ENCODE results near the gene DIP2B.
A peak's percentile ranks its signal among the peaks of the same experiment; 100 is the strongest.

The DIP2B gene

GRCh38 chr12:50555471-50555885, 50.7 kb downstream of the DIP2B start:
- peak; percentile 36 to 38 for DNase-seq

GRCh38 chr12:50556273-50556672, 51.5 kb downstream of the DIP2B start:
- no peak for DNase-seq

GRCh38 chr12:50556796-50557195, 52.0 kb downstream of the DIP2B start:
- peak in 1 of 2 donors; percentile 36 for DNase-seq

- no peak for DNase-seq
Measured at GRCh38 chr12:50557421-50557820, 52.6 kb downstream of the DIP2B start.

GRCh38 chr12:50558970-50559369, 54.2 kb downstream of the DIP2B start:
- no peak for DNase-seq

GRCh38 chr12:50562520-50563433, 58.0 kb downstream of the DIP2B start:
- no peak for DNase-seq

- DNase-seq = no peak
Measured at GRCh38 chr12:50563434-50563787, 58.6 kb downstream of the DIP2B start.

- no peak for DNase-seq
Measured at GRCh38 chr12:50564237-50564947, 59.6 kb downstream of the DIP2B start.

GRCh38 chr12:50564948-50565297, 60.1 kb downstream of the DIP2B start:
- DNase-seq = no peak

- no peak for DNase-seq
Measured at GRCh38 chr12:50566066-50566465, 61.3 kb downstream of the DIP2B start.

- no peak for DNase-seq
Measured at GRCh38 chr12:50567926-50568325, 63.1 kb downstream of the DIP2B start.

GRCh38 chr12:50568338-50569091, 63.7 kb downstream of the DIP2B start:
- no peak for DNase-seq

- no peak for DNase-seq
Measured at GRCh38 chr12:50569321-50569720, 64.5 kb downstream of the DIP2B start.

GRCh38 chr12:50569876-50570275, 65.1 kb downstream of the DIP2B start:
- DNase-seq = no peak

GRCh38 chr12:50571786-50572185, 67.0 kb downstream of the DIP2B start:
- no peak for DNase-seq

- DNase-seq = no peak
Measured at GRCh38 chr12:50572287-50572686, 67.5 kb downstream of the DIP2B start.

- no peak for DNase-seq
Measured at GRCh38 chr12:50572760-50573159, 68.0 kb downstream of the DIP2B start.

GRCh38 chr12:50573271-50573670, 68.5 kb downstream of the DIP2B start:
- no peak for DNase-seq

GRCh38 chr12:50574601-50575348, 70.0 kb downstream of the DIP2B start:
- no peak for DNase-seq

- no peak for DNase-seq
Measured at GRCh38 chr12:50579757-50580267, 75.0 kb downstream of the DIP2B start.

GRCh38 chr12:50580436-50580835, 75.7 kb downstream of the DIP2B start:
- no peak for DNase-seq

All from stimulated activated CD4-positive, alpha-beta T cell treated with anti-CD3 and anti-CD28 coated beads, Interleukin-2, amount 100 ng/mL, for 24 hours (primary cell).